OCI-LY1 (cell line): Measurements from ENCODE around the gene KCNA5.

ENCODE experiments used
- EZH2 ChIP-seq: fragments of 200-600 bp; sonication (generic), shearing (Covaris generic); IDR thresholded peaks from 2 replicates; pipeline ENCODE4 v1.8.0; 2017; ENCODE audit warnings: borderline replicate concordance, mixed run types, mild to moderate bottlenecking, antibody characterized with exemption, low read length, moderate library complexity, mixed read lengths
- TF ChIP-seq, protein P1 (sequence below): fragments of 200-600 bp; sonication (generic), shearing (Covaris generic); IDR thresholded peaks from 2 replicates; pipeline ENCODE4 v1.5.1; 2017; ENCODE audit warnings: mild to moderate bottlenecking, antibody characterized with exemption, low read length, moderate library complexity, mixed read lengths

DNA sequence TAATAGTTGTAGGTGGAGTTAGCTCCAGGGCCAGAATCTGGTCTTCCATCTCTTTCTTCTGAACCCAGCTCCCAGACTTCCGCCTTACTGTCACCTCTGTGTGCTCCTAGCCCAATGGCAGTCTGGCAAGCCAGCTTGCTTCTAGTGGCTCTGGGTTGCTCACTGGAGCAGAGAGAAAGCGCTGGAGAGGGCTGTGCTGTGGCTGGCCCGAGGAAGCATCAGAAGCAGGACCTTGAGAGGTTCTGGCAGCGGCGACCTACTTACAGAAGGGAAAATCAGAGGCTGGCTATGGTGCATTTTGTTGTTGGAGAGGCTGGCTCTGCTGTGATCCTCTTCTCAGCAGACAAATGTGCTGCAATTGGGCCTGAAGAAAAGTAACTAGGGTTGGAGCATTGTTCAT, 28.6 kb downstream of the KCNA5 start:
- TF ChIP-seq EZH2: no peak
- TF ChIP-seq, protein P1, sequence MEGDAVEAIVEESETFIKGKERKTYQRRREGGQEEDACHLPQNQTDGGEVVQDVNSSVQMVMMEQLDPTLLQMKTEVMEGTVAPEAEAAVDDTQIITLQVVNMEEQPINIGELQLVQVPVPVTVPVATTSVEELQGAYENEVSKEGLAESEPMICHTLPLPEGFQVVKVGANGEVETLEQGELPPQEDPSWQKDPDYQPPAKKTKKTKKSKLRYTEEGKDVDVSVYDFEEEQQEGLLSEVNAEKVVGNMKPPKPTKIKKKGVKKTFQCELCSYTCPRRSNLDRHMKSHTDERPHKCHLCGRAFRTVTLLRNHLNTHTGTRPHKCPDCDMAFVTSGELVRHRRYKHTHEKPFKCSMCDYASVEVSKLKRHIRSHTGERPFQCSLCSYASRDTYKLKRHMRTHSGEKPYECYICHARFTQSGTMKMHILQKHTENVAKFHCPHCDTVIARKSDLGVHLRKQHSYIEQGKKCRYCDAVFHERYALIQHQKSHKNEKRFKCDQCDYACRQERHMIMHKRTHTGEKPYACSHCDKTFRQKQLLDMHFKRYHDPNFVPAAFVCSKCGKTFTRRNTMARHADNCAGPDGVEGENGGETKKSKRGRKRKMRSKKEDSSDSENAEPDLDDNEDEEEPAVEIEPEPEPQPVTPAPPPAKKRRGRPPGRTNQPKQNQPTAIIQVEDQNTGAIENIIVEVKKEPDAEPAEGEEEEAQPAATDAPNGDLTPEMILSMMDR: no peak
